ENCODE results near the gene SNAP25.

SNAP25 gene

DNA sequence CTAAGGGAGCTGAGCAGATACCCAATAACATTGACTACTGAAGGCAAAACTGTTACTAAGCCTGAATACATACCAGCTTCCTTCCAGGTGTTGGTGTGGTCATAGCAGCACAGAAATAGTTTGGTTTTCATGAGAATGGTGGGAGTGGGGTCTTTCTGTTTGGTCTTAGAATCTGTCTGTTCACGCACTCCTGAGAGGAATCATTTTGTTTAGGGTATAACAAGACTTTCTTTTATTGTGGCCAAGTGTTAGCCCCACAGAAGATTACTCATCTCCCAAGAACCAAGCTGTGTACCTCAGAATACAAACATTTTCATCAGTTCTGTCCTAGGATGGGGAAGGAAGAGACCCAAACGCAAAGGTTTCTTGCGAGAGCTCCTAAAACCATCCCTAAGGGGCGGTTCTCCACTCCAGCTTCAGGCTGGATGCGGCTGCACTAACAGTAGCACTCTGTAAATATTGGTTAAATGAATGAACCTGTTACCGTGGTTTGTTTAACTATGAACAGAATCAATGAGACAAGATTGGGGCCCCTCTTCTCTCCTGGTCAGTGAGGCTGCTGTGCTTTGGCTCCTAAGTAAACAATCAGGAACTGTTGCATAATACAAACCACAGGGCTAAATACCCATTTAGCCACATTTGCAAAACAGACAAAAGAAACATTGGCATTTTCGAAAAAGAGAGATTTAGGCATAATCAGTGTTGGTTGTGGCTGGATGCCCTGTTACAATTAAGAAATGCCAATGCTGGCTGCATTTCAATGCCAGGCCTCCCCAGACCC is 44.9 kb downstream of the SNAP25 start:
- DNase-seq (ENCODE audit: low spot score), result no peak

DNA sequence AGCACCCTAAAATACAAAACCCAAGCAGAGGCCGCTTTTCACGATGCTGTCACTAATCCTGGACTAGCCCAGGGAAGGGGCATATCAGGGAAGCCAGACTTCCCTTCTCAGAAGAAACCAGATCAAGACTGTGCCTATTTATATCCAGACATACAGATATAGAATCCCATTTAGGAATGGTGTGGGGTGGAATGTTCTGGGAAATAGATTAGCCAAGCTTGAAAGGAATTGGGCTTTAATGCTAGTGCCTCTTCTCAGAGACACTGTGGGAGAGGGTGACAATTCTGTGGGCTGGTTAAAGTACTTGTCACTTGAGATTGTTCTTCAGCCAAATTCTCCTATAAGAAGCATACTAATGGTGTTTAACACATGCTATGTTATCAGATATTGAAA is 45.5 kb downstream of the SNAP25 start:
- DNase-seq (ENCODE audit: low spot score), result no peak

DNA sequence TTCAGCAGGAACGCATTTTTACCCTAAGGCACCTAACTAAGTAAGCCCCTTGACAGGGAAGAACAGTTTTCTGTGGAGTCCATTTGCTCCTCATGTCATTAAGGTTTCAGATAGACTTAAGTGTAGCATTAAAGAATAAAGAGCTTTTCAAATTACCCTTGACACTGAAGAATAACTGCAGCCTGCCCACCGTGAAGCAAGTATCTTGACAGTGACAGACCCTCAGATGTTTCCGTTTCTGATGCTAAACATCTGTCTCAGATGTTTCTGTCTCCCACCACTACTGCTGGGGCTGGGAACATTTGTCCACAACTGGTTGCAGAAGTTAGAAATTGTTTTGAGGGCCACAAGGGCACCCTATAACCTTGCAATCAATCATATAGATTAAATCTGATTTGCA is 50.0 kb downstream of the SNAP25 start:
- DNase-seq (ENCODE audit: low spot score), result no peak

DNA sequence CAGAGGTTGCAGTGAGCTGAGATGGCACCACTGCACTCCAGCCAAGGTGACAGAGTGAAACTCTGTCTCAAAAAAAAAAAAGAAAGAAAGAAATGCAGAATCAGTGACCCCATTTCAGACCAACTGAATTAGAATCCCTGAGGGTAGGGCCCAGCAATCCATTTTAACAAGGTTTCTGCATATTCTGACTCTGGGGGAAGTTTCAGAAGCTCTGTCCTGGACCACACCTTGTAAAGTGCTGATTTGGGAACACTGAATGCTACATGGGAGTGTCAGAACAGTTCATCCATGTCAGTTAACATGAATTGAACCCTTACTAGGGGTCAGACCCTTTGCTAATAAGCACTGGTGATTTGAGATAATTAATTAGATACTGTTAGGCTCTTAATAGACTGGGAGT is 52.0 kb downstream of the SNAP25 start:
- DNase-seq (ENCODE audit: low spot score), result no peak

DNA sequence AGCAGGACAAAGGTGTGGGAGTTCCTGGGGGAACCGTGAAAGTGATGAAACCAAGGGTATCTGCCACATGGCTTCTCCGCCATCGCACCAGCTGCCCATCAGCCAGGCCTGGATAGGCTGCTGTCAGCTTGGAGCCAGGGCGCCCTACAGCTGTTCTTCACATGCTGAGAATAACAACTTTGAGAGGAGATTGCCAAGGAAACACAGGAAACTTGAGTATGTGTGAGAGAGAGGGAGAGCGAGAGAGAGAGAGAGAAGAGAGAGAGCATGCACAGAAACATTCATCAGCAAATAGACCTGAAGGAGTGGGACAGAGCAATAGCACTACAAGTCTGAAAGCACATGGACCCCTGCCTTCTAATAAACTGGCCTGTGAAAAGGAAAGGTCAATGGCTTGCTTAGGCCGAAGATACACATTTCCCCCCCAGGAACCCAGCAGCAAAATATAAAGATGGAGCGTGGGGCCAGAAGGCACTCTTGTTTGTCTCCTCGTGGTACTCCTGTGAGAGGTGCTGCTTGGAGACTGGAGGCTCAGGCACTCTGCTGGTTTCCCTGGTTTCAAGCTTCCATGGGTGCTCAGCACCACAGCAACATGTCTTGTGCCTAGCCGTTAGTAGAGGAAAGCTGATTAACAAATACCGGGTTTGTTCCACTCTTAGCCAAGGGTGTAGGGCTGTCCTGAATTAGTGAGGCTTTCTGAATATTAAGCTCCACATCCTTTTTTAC is 53.0 kb downstream of the SNAP25 start:
- no peak for DNase-seq (ENCODE audit: low spot score)

DNA sequence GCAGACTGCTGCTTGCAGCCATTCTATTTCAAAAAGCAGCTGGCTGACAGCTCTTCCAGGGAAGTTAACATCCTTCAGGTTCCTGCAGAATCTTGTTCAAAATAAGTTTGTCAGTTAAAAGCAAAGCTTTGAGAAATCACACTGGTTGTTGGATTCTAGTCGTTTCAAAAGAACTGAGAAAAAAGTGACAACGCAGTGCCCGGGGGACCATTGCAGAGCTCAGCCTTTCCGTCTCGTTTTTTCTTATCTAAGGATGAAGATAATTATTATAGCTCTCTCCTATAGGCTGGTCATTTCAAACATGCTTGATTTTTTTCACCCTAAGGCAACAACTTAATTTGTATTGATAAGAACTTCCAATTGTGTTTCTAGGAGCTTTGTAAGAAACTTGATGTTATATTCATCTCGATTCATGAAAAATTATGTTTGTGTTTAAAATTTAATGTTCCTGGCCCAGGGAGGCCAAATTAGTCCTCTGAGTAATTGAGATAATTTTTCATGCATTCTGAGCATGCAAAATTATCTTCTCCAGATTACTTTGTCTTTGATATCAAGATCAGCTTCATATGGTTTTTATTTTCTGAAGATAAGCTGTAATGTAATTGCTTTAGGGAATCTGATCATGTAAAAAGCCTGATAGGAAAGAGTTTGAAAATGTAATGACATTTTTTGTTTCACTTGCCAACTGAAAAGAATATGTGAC is 58.4 kb downstream of the SNAP25 start:
- no peak for DNase-seq (ENCODE audit: low spot score)

DNA sequence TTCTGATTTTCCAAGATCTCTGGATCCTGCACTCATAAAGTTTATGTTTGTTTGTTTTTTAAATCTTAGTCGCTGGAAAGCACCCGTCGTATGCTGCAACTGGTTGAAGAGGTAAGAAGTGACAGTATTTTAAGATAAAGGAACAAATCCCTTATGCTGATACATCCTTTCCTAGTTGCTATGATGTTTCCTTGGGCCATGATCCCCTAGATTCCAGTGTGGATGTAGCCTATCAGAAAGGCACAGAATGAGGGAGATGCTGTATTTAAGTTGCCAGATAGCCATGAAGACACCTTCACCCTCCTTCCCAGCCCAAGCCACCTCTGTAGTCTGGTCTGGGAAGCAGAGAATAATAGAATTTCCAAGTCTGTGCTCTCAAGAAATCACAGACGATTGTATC is 59.0 kb downstream of the SNAP25 start:
- no peak for DNase-seq (ENCODE audit: low spot score)

DNA sequence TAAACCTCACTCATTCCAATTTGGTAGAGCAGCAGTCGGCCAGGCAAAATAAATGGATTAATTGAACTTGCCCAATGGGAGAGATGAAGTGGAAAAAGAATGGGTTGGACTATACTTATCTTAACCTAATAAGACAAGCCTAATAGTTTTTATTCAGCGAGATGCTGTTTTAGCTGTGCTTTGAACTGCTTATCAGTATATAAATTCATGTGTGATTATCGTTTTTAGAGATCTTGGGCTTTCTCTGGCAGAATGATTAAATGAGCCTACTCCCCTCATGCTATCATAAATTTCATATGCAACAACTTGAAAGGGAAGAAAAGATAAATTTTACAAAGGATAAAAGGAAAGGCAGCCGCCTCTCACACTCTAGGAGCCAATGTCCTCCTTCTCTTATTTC is 59.8 kb downstream of the SNAP25 start:
- no peak for DNase-seq (ENCODE audit: low spot score)

DNA sequence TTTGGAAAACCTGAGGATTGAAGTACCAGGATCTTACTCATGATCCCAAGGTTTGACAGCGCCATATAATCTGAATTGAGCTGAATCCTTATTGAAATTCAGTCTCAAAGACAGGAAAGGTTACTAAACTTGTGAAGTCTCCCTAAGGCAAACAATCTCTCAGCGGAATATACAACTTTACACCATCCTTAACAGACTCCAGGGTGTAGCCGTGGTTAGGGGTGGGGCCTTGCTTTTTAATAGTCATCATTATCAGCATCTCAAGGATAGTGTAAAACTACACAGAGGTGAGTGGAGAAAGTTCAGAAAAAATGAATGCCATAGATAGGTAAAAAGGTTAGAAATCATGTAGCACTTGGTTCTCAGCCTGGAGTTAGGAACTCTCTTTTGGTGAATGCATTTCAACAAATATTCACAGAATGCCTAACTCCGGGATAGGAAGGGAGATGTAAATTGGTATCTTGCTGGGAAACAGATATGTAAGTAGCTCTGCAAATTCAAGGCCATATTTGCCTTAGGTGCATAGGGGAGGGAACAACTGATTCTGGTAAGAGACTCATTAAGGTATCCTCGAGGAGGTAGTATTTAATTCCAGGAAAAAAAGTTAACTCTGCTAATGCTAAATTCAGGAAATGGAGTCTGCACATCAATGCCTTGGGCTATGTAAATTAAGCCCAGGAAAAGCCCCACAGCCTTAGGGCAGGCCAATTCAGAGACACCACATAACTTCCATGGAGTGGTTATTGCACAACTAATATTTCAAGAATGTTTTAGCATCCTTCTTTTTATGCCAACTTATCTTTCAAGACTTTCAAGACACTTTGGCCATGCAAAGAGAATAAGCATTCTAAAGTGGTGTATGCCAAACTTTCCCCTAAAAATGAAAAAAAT is 61.6 kb downstream of the SNAP25 start:
- no peak for DNase-seq (ENCODE audit: low spot score)

DNA sequence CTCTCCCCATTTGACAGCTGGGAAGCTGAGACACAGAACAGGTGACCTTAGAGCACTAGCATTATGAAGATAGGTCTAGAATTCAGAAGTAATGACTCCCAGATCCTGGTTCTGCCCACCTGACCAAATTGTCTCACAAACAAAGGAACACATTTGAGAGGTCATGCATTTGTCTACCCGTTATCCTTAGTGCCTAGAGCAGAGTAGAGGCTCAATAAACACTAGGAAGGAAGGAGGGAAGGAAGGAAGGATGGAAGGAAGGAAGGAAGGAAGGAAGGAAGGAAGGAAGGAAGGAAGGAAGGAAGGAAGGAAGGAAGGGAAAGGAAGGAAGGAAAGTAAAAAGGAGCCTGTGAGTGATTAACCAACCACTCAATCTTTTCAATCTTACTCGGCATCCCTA is 63.3 kb downstream of the SNAP25 start:
- DNase-seq (ENCODE audit: low spot score), result no peak

DNA sequence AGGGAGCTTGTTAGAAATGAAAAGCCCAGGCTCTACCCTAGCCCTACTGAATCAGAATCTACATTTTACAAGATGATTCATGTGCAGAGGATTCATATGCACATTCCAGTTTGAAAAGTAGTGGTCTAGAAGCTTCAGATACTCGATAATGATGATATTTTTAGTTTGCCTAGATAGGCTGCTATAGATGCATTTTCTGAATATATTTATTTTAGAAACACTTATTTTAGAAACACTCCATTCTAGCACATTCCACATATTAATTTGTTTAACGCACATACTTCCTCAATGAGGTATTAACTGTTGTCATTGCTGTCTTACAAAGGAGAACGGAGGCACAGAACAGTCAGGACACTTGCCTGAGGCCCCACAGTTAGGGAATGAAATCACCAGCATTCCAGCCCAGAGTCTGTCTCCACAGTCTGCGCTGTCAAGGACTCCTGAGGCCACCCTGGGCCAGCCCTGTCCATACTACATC is 64.4 kb downstream of the SNAP25 start:
- DNase-seq (ENCODE audit: low spot score), result no peak

DNA sequence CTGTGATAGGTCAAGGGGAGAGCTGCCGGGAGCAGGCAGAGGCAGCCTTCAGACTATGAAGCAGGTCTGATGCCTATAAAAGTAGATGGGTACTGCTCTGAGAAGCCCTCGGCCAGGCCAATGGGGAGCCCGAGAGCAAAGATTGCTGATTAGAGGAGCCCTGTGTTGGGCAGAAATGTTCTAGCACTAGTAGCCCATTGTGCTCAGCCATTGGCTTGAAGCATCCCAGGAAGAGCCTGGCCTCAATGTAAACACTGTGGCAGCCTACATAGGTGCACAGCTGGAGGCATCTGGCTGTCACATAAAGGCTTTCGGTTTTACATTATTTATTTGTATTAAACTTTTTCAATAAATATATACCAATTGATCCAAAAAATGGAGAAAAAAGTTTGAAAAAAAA is 67.7 kb downstream of the SNAP25 start:
- no peak for DNase-seq (ENCODE audit: low spot score)

DNA sequence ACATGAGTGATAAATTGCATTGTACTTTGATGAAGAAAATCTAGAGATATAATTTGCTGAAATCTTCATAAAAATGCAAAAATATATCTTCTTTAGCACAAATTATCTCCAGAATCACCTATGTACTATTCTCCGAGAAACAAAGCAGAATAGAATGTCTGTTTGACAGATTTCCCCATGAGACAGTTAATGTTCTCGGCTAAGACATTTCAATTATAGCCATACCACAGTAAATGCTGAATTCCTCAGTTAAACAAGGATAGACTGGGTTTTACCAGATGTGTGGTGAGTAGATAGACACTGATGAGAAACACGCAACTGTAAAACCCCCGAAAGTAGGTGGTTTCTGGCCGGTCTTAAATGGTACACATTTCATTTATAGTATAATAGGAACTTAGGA is 69.8 kb downstream of the SNAP25 start:
- DNase-seq (ENCODE audit: low spot score), result no peak

DNA sequence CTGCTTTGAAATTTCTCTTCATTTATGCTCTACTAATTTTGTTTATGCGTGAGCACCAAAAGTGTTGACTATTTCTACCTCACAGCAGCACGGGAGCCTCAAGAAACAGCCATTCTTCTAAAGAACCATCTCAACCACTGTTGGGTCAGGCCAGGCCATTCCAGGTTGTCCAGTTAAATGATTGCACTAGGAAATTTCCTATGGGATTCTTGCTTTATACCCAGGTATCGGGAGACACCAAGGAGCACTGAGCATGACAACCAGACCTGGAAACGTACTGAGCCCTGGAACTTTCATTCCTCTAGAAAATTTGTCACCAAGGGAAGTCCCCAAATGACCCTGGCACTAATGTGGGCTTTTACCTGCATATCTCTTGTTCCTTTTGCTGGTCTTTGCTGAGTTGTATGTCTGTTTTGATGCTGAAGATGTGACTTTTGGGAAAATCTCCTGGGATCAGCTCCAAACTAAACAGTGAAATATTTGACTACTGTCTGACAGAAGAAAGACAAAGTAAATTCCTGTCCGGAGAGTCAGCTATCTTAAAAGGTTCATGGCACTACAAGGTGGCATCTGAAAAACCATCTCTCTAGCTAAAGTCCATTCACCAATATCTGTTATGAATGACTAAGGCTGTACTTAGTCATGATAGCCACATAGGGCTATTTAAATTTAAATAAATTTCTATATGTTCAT is 70.5 kb downstream of the SNAP25 start:
- DNase-seq (ENCODE audit: low spot score), result no peak

DNA sequence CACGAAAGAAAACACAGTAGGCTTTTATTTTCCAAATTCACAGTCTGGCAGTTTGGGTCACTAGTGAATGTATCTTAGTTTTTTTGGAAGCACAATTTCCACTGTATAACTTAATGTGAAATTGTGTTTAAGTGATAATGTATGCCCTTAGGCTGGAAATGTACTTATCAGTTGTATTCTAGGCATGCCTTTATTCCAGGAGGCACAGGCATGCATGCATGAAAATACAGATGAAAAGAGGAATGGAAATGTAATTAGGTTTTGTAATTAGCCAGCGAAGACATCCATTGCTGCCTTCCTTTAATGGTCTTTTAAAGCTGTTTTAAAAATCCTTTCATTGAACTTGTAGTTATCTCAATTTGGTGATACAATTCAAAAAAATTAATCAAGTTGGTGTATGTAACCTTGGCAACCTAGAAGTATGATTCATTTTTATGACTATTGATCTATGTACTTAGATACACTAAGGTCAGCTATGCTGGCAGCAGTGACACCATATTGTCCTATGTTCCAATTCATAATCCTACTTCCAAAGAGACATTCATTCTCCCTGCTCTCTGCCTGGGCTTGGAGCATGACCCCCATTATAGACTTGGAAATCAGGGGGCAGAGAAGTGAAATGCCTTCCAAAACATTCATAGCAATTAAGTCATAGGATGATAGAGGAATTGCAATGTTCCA is 73.1 kb downstream of the SNAP25 start:
- DNase-seq (ENCODE audit: low spot score), result no peak

DNA sequence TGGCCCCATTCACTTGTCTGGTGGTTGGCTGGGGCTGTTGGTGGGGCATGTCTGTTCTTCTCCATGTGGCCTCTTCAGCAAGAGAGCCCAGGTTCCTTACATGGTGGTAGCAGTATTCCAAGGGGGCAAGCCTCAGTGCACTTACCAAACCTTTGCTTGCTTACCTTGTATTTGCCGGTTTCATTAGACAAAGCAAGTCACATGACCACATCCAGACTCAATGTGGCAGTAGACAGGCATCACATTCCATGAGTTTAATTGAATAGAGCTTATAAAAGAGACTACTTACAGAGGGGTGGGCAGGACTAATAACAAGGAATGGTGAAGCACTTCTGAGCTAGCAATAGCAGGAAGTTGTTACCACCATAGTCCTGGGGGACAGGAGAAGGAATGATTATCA is 78.6 kb downstream of the SNAP25 start:
- no peak for DNase-seq (ENCODE audit: low spot score)

DNA sequence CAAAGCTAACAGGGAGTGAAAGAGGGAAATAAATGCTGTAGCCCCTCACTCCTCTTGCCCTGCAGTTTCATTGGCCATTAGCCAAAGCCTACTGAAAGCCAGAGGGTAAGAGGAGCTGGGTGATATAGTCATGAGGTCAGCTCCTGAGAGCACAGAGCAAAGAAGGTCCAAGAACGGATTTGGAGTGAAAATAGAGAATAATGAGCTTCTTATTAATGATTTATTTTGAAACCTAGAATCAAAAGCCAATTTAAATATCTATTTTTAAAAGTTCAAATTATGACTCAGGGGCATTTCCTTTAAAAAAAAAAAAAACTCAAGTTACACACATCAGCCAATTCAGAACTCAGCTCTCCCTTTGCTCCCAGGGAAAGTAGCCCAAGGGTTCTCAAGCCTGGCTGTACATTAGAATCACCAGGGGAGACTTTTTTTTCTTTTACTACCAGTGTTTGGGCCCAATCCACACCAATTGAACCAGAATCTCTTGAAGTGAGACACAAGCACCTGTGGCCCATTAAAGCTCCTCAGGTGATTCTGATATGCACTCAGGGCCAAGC is 79.1 kb downstream of the SNAP25 start:
- no peak for DNase-seq (ENCODE audit: low spot score)

DNA sequence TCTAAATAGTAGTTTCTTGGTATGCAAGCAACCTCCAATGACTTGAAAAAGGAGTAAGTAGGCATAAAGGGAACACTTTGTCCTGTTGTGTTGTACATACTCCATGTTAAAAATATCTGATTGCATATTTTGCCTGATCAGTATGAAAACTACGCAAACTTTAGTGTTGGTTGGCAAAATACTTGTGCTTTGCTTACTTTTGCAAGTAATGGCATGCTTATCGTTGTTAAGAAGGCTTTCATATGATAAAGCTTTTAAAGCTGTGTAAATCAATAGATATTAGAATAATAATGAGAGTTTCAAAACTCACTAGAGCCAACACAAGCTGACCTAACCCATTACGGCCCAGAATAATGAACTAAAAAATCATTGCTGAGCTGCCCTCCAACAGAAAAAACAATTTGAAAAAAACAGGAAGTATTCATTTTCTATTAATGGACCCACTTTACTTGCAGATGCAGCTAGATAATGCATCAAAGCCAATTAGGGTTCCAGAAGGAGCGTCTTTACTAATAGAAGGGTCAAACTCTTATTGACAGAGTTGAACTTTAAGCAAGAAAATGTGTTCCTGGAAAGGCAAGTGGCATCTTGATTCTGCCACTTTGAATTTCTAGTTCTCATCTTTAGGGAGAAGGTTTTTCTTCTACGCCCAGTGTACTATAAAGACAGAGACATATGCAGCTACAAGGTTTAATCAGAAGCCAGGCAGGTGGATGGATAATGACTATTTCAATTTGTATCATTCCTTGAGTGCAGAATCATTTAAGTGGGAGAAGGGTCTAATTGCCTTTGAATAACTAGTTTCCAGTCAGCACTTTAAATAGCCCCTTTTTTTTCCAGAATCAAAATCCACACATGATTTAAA is 82.2 kb downstream of the SNAP25 start:
- DNase-seq (ENCODE audit: low spot score), result no peak

DNA sequence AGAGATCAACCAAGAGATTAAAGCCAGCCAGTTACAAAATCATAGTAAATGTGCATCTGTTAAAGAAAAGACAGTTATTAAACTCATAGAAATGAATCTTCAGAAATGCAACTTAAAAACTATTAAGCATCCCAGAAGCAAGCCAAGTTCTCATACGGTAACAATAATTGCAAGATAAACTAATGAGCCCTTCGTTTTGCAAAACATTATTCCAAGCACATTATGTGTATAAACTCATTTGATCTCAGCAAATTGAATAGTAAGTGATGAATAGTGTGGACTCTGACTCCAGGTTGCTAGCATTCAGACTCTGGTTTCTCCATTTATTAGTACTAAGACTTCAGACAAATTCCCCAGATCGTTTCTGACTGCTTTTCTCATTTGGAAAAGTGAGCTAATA is 85.2 kb downstream of the SNAP25 start:
- no peak for DNase-seq (ENCODE audit: low spot score)

Data from COLO829 (cell line).